ENCODE data around the gene DYNLT1.
"Not testable (repeated sequence)": the region's sequence is repeated elsewhere in the genome, so short reads cannot be mapped to it uniquely, and the experiment has no call there.

DYNLT1 gene

DNA sequence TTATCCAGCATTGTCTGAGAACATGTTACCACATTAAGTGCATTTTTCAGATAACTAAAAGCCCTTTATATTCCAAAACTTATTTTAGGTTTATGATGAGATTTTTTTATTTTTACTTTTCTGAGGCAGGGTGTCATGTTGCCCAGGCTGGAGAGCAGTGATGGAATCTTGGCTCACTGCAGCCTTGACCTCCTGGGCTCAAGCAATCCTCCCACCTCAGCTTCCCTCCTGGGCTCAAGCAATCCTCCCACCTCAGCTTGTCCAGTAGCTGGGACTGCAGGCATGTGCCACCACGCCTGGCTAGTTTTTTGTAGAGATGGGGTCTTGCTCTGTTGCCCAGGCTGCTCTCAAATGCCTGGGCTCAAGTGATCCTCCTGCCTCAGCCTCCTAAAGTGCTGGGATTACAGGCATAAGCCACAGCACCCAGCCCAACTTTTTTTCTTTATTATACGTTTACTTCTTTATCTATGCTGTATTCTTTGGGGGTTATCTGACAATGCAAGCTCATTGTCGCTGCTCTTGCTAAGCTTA lies 6.2 kb downstream of the DYNLT1 start:
- Histone ChIP-seq H3K4me3 (no peak overlapping the region), H3K9ac (ENCODE audit: insufficient read length) (no peak overlapping the region), H3K36me3 (ENCODE audit: insufficient read depth, low read length) (peaks cover 20% of the 10 kb centered on the region), H3K9me3 (ENCODE audit: low read depth, low read length) (no peaks in the 10 kb centered on the region), H3K27ac (no peak overlapping the region)
- no peak for TF ChIP-seq EZH2 (IDR thresholded peaks at IDR 0.05)
- no peak for TF ChIP-seq POLR2AphosphoS5 (IDR thresholded peaks at IDR 0.05; ENCODE audit: borderline replicate concordance, low read depth, low read length)
- no peak for TF ChIP-seq FOXP2 (optimal IDR thresholded peaks at IDR 0.05; ENCODE audit: control extremely low read depth, extremely low read length, insufficient read depth)
- DNase-seq (ENCODE audit: low read depth, low spot score), result no peak

DNA sequence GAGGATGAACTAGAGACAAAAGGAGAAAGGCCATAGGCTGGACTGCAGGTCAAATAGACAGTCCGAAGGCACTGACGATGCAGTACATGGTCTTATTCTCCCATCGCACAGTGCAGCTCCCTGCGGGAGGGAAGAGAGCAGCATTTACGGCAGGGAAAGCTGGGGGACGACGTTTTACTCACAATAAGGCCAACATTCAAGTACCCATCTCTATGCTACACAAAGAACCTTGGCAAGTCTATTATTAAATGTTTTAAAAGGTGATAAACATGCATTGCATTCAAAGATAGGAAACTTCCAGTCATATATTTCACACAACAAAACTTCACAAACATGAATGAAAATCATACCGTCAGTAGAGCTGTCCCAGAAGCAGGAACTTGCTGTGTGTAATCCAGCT lies 7.8 kb downstream of the DYNLT1 start:
- H3K36me3 ChIP-seq (ENCODE audit: insufficient read depth, low read length), result peaks cover 26% of the 10 kb centered on the region
- no peak for DNase-seq (ENCODE audit: low read depth, low spot score)
- no peak for TF ChIP-seq POLR2AphosphoS5 (IDR thresholded peaks at IDR 0.05; ENCODE audit: borderline replicate concordance, low read depth, low read length)
- no peak for TF ChIP-seq FOXP2 (optimal IDR thresholded peaks at IDR 0.05; ENCODE audit: control extremely low read depth, extremely low read length, insufficient read depth)
- no peak for TF ChIP-seq EZH2 (IDR thresholded peaks at IDR 0.05)
- no peak overlapping the region for H3K4me3 ChIP-seq
- H3K27ac ChIP-seq, result no peak overlapping the region
- no peaks in the 10 kb centered on the region for H3K9me3 ChIP-seq (ENCODE audit: low read depth, low read length)
- no peak overlapping the region for H3K9ac ChIP-seq (ENCODE audit: insufficient read length)

DNA sequence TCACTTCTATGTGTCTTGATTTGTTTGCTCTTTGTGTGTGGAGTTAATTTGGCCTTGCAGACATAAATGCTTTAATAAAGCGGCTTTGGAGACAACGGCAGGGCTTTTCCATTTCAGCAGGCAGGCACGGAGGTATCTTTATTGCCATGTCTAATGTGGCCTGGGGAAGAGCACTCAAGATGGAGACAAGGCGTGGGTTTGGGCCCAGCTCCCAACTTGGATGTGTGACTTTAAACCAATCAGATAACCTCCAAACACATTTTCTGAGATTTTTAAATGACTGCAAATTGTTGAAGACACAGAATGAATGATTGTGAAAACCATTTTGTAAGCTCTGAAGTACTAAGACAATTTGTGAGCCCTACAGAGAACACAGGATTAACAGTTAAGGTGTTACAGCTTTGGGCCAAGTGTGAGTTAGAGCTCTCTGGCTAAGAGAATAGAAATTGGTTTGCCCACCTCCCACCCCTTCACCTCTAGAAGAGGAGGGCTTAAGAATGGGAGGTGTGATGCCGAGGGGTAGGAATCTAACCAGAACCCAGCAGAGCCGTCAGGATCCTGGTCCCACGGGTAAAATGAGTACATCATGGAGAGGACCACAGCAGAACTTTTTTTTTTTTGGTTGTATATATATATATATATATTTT lies 9.0 kb downstream of the DYNLT1 start:
- Histone ChIP-seq H3K9ac (ENCODE audit: insufficient read length) (no peak overlapping the region), H3K9me3 (ENCODE audit: low read depth, low read length) (no peaks in the 10 kb centered on the region), H3K27ac (no peak overlapping the region), H3K4me3 (no peak overlapping the region), H3K36me3 (ENCODE audit: insufficient read depth, low read length) (peaks cover 26% of the 10 kb centered on the region)
- DNase-seq (ENCODE audit: low read depth, low spot score), result no peak
- TF ChIP-seq FOXP2 (optimal IDR thresholded peaks at IDR 0.05; ENCODE audit: control extremely low read depth, extremely low read length, insufficient read depth) (no peak), EZH2 (IDR thresholded peaks at IDR 0.05) (no peak)

DNA sequence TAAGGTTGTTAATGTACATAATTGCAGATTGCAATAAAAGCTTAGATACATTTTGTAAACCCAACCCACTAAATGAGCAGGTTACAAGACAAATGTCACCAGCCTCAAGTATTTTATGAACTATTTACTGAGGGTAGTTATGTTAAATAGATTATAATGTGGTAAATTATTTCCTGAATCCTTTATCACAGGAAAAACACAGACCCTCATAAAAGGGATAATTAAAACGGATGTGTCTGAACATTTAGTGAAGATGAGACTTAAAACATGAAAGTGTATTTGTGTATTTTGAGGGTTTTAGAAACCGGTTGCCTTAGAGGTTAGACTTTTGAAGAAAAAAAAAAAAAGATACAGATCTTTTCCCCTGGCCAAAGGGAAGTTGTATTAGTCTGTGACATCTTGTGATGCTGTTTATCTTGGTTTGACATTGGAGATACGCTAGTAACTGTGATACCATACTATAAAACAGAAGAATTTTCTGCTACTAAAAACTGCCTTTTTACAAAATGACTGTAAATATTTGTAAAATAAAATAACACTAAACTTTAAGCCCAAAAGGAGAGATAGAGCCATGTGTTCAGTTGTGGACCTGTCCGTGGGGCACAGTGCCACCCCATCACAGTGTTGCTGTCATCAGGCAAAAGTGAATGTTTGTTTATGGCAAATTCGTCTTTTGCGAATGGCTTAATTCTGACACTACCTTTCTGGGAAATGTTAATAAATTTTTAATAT lies 9.7 kb downstream of the DYNLT1 start:
- Histone ChIP-seq H3K4me3 (no peak overlapping the region), H3K36me3 (ENCODE audit: insufficient read depth, low read length) (peaks cover 26% of the 10 kb centered on the region), H3K9ac (ENCODE audit: insufficient read length) (no peak overlapping the region), H3K9me3 (ENCODE audit: low read depth, low read length) (no peaks in the 10 kb centered on the region), H3K27ac (no peak overlapping the region)
- peak; percentile 24 for DNase-seq (ENCODE audit: low read depth, low spot score)
- TF ChIP-seq POLR2AphosphoS5 (IDR thresholded peaks at IDR 0.05; ENCODE audit: borderline replicate concordance, low read depth, low read length) (no peak), EZH2 (IDR thresholded peaks at IDR 0.05) (no peak), FOXP2 (optimal IDR thresholded peaks at IDR 0.05; ENCODE audit: control extremely low read depth, extremely low read length, insufficient read depth) (no peak)

DNA sequence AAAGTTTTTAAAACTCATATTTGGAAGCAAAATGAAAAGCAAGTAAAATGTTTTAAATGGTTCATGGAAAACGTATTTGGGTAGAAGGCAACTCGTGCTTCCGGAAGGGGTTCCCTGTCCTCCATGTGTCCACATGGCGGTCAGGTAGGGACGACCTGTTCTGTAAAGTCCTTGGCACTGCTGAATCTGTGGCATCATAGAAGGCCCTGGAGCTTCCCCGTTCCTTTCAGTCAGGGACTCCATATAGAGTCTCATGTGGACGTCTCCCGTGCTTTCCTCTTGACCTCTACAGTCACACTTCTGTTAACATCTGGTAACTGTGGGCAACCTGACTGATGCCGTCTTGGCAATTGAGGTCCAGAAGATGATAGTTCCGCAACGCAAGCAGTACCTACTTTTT lies 11.4 kb downstream of the DYNLT1 start:
- DNase-seq (ENCODE audit: low read depth, low spot score), result no peak
- TF ChIP-seq POLR2AphosphoS5 (IDR thresholded peaks at IDR 0.05; ENCODE audit: borderline replicate concordance, low read depth, low read length) (no peak), FOXP2 (optimal IDR thresholded peaks at IDR 0.05; ENCODE audit: control extremely low read depth, extremely low read length, insufficient read depth) (no peak), EZH2 (IDR thresholded peaks at IDR 0.05) (no peak)
- no peak overlapping the region for H3K4me3 ChIP-seq
- H3K9ac ChIP-seq (ENCODE audit: insufficient read length), result no peak overlapping the region
- H3K27ac ChIP-seq, result no peak overlapping the region
- no peaks in the 10 kb centered on the region for H3K9me3 ChIP-seq (ENCODE audit: low read depth, low read length)
- H3K36me3 ChIP-seq (ENCODE audit: insufficient read depth, low read length), result peaks cover 34% of the 10 kb centered on the region

DNA sequence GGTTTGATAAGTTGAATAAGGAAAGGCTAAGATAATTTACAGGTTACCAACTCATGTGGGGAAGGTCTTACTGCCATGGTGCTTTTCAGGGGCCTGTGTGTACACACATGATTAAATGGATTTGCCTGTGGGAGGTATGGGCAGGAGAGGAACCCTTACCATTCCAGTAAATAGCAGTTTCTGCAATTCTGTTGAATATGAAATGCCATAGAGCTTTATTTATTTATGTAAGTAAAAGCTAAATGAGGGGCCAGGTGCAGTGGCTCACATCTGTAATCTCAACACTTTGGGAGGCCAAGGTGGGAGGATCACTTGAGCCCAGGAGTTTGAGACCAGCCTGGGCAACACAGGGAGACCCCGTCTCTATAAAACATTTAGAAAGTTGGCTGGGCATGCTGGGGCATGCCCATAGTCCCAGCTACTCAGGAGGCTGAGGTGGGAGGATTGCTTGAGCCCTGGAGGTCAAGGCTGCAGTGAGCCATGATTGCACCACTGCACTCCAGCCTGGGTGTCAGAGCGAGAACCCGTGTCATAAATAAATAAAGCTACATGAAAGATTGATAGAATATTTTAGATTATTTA lies 11.9 kb downstream of the DYNLT1 start:
- DNase-seq (ENCODE audit: low read depth, low spot score), result not testable (repeated sequence)

DNA sequence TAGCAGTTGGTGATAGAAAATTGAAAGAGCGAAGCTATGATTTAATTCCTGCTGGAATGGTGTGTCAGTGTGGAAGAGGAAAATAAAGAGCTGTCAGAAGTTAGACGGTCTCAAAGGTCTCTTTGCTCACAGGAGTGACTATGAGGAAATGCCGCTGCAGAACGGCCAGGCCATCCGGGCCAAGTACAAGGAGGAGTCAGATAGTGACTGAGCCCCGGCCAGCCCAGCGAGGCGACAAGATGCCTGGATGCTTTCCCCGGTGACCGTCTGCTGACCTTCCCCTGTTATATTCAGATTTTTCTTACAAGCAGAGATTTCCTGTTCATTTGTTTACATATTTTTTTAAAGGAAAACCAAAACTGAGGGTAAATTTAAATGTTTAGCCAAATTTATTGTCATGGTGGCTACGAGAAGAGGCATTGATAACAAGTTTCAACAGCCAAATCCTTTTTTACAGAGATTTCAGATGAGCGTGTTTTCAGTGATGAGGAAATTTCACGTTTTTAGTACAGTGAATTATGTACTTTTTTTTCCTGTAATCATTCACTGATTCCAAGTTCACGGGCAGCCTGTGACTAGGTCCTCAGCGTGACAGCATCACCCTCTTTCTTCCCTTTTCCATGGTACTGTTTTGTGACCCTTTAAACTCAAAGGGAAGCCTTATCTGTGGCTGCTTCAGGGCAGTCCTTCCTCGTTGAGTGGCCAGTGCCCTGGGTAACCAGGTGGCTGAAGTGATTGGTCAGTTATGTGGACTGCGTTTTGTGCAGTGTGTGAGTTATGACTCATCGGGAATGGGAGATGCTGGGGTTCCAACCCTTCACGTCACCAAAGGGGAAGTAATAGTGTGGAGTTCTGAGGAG lies 12.6 kb downstream of the DYNLT1 start:
- H3K9ac ChIP-seq (ENCODE audit: insufficient read length), result no peak overlapping the region
- no peak for TF ChIP-seq FOXP2 (optimal IDR thresholded peaks at IDR 0.05; ENCODE audit: control extremely low read depth, extremely low read length, insufficient read depth)
- TF ChIP-seq EZH2 (IDR thresholded peaks at IDR 0.05), result no peak
- TF ChIP-seq POLR2AphosphoS5 (IDR thresholded peaks at IDR 0.05; ENCODE audit: borderline replicate concordance, low read depth, low read length), result no peak
- H3K36me3 ChIP-seq (ENCODE audit: insufficient read depth, low read length), result peaks cover 31% of the 10 kb centered on the region
- H3K27ac ChIP-seq, result no peak overlapping the region
- H3K9me3 ChIP-seq (ENCODE audit: low read depth, low read length), result no peaks in the 10 kb centered on the region
- DNase-seq (ENCODE audit: low read depth, low spot score), result no peak
- H3K4me3 ChIP-seq, result no peak overlapping the region

More for the DNA sequence above, 11.9 kb downstream of the DYNLT1 start:
- H3K9me3 ChIP-seq (ENCODE audit: low read depth, low read length); H3K27ac ChIP-seq; H3K9ac ChIP-seq (ENCODE audit: insufficient read length); H3K4me3 ChIP-seq: not testable (repeated sequence)
- peaks cover 34% of the 10 kb centered on the region for H3K36me3 ChIP-seq (ENCODE audit: insufficient read depth, low read length)
